Measurements from ENCODE around the gene ATP11A.

- TF ChIP-seq CTCF (IDR thresholded peaks at IDR 0.05) (no peak), POLR2AphosphoS5 (IDR thresholded peaks at IDR 0.05) (no peak)
Observed at GRCh38 chr13:112867301-112867711, 177.5 kb downstream of the ATP11A start.

All from sigmoid colon (tissue), 4 donors.